GM23338 (cell line): Measurements from ENCODE around the gene MANEA.

Source experiments
- CREB1 ChIP-seq: fragments of 250-450 bp; sonication (Bioruptor Pico); IDR thresholded peaks from 2 replicates; pipeline ENCODE4 v1.5.0; 2020; ENCODE audit warnings: low read depth, mild to moderate bottlenecking, moderate library complexity
- CTCF ChIP-seq, 2 experiments: fragments of 200-600 bp in 1 of 2; sonication (generic) in 1 of 2; conservative IDR thresholded peaks; 2 replicates each; pipeline versions ENCODE4 v1.5.1 to v1.6.1; 2016 to 2017; ENCODE audit warnings: antibody characterized with exemption in 2 of 2, low read depth in 2 of 2, mild to moderate bottlenecking in 2 of 2, moderate library complexity in 1 of 2
- EZH2 ChIP-seq: fragments of 200-600 bp; sonication (generic); IDR thresholded peaks from one replicate; pipeline ENCODE4 v1.8.0; 2017; ENCODE audit warnings: antibody characterized with exemption, mild to moderate bottlenecking, low read depth; ENCODE audit not compliant: unreplicated experiment
- EZH2phosphoT487 ChIP-seq: fragments of 200-600 bp; sonication (generic); IDR thresholded peaks from one replicate; pipeline ENCODE4 v1.8.1; 2018; ENCODE audit warnings: antibody characterized with exemption; ENCODE audit not compliant: unreplicated experiment
- JUNB ChIP-seq: IDR thresholded peaks from one replicate; pipeline ENCODE4 v1.6.1; 2016; ENCODE audit warnings: antibody characterized with exemption; ENCODE audit not compliant: unreplicated experiment
- NANOG ChIP-seq: IDR thresholded peaks from 2 replicates; pipeline ENCODE4 v1.6.1; 2016; ENCODE audit warnings: antibody characterized with exemption, borderline replicate concordance
- POLR2AphosphoS5 ChIP-seq: IDR thresholded peaks from 2 replicates; pipeline ENCODE4 v1.6.1; 2016; ENCODE audit warnings: antibody characterized with exemption, low read depth
- REST ChIP-seq: IDR thresholded peaks from one replicate; pipeline ENCODE4 v1.6.1; 2018; ENCODE audit warnings: antibody characterized with exemption; ENCODE audit not compliant: unreplicated experiment
- STAT1 ChIP-seq: IDR thresholded peaks from one replicate; pipeline ENCODE4 v1.6.1; 2016; ENCODE audit warnings: antibody characterized with exemption; ENCODE audit not compliant: unreplicated experiment
- ZNF114 ChIP-seq: fragments of 250-450 bp; sonication (Bioruptor Pico); IDR thresholded peaks from 2 replicates; pipeline ENCODE4 v1.5.0; 2020; ENCODE audit warnings: mild to moderate bottlenecking, moderate library complexity

DNA sequence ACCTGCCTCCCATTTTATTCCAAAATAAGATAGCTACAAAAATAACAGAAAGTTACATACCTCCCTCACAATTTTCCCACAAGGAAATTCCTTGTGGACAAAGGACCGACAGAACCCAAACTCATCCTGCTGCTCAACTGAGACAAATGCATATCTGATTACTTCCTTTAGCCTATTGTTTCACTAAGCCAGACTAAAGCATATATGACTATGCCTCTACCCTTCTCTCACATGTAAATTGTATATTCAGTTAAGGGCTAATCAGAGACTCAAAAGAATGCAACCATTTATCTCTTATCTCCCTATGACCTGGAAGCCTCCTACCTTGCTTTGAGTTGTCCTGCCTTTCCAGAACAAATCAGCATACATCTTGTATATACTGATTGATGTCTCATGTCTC, 72.1 kb downstream of the MANEA start:
- no peak for TF ChIP-seq POLR2AphosphoS5
- TF ChIP-seq CTCF (conservative IDR thresholded peaks at IDR 0.05; ENCODE audit: low read depth in 2 of 2), result no peak
- no peak for TF ChIP-seq NANOG
- no peak for TF ChIP-seq STAT1
- TF ChIP-seq JUNB, result no peak
- TF ChIP-seq EZH2, result no peak
- TF ChIP-seq CREB1, result no peak
- TF ChIP-seq REST, result no peak
- TF ChIP-seq EZH2phosphoT487, result no peak
- no peak for TF ChIP-seq ZNF114
